T-helper 1 cell treated with Interleukin-12 subunit alpha and Interleukin-12 subunit beta and Interleukin-4 antibody, amounts not matched to agents 30 ng/mL and 1 ng/mL, for 36 hours (primary cell): ENCODE results near the gene MFN1. TPM values are rescaled to one million over a fixed set of nuclear protein-coding genes. Genes with fewer than 3 reads are reported as not detected.
"Not testable (repeated sequence)": the region's sequence is repeated elsewhere in the genome, so short reads cannot be mapped to it uniquely, and the experiment has no call there.

Source experiments
- intact Hi-C: fragments of 100-400 bp; cut with micrococcal nuclease; formaldehyde crosslinking; loops from one replicate; pipeline ENCODE4 v1.15.1; 2024
- total RNA-seq: library from RNA; stranded (reverse); gene quantifications from 2 replicates; pipeline ENCODE4 v1.2.3, GENCODE V29; 2022

The MFN1 gene
- 32.9 and 39.8 TPM in 2 replicates for total RNA-seq

- intact Hi-C loops = loop anchor here (1.0 to 10.0 kb wide), 13 partner anchors 24 to 1642 kb away; partner anchors contain the start of genes ACTL6A, DNAJC19, FXR1 and GNB4
Observed at GRCh38 chr3:179347345-179348194, at the start of gene MFN1. MFN1 (plus strand) TSS chr3:179347709; CDS start chr3:179348852, 1,143 bp downstream.

GRCh38 chr3:179297971-179298725 lies 49.4 kb upstream of the MFN1 start:
- intact Hi-C loops = no loop called here

- intact Hi-C loops = no loop called here
Observed at GRCh38 chr3:179299316-179299715, 48.2 kb upstream of the MFN1 start.

- intact Hi-C loops = no loop called here
Observed at GRCh38 chr3:179299999-179300613, 47.4 kb upstream of the MFN1 start.

- intact Hi-C loops = no loop called here
Observed at GRCh38 chr3:179301645-179302044, 45.9 kb upstream of the MFN1 start.

- intact Hi-C loops = no loop called here
Observed at GRCh38 chr3:179302111-179302510, 45.4 kb upstream of the MFN1 start.

- intact Hi-C loops = no loop called here
Observed at GRCh38 chr3:179304605-179305004, 42.9 kb upstream of the MFN1 start.

GRCh38 chr3:179307362-179307761 lies 40.1 kb upstream of the MFN1 start:
- intact Hi-C loops = not testable (repeated sequence)

GRCh38 chr3:179308001-179308400 lies 39.5 kb upstream of the MFN1 start:
- intact Hi-C loops = no loop called here

GRCh38 chr3:179309225-179310078 lies 38.1 kb upstream of the MFN1 start:
- intact Hi-C loops = no loop called here

- intact Hi-C loops = no loop called here
Observed at GRCh38 chr3:179318876-179319275, 28.6 kb upstream of the MFN1 start.

- intact Hi-C loops = loop anchor here (1.0 to 10.0 kb wide), 11 partner anchors 61 to 1967 kb away; partner anchors contain the start of genes ACTL6A, DNAJC19, FXR1 and TTC14
Observed at GRCh38 chr3:179321668-179322285, 25.7 kb upstream of the MFN1 start.

- intact Hi-C loops = loop anchor here (1.0 to 10.0 kb wide), 14 partner anchors 25 to 1968 kb away; partner anchors contain the start of genes ACTL6A, DNAJC19, FXR1 and GNB4
Observed at GRCh38 chr3:179322286-179323196, 25.0 kb upstream of the MFN1 start, which contains the start of gene ZNF639. ZNF639 (plus strand) TSS chr3:179323031; CDS start chr3:179328294, 5,263 bp downstream.

GRCh38 chr3:179323197-179324110 lies 24.1 kb upstream of the MFN1 start:
- intact Hi-C loops = loop anchor here (1.0 to 10.0 kb wide), 13 partner anchors 24 to 1969 kb away; partner anchors contain the start of genes DNAJC19, FXR1, GNB4 and MFN1

- intact Hi-C loops = loop anchor here (1.0 to 10.0 kb wide), 8 partner anchors 177 to 1970 kb away; partner anchors contain the start of genes DNAJC19, FXR1, TTC14 and ZMAT3
Observed at GRCh38 chr3:179324270-179324754, 23.2 kb upstream of the MFN1 start.

GRCh38 chr3:179330438-179330837 lies 17.1 kb upstream of the MFN1 start:
- intact Hi-C loops = no loop called here

- intact Hi-C loops = no loop called here
Observed at GRCh38 chr3:179332240-179332639, 15.3 kb upstream of the MFN1 start.
